BLaER1 treated with 17β-estradiol and CSF1 and Interleukin-3, amounts not matched to agents 10 nM and 100 nM (cell line): ENCODE data around the gene PARD3.

Experiments
- H3K27ac ChIP-seq, 11 experiments: shearing (Covaris generic); formaldehyde crosslinking; 2 replicates each; pipeline ENCODE4 v1.8.1; 2022
- H3K27me3 ChIP-seq, 11 experiments: shearing (Covaris generic); formaldehyde crosslinking; 2 replicates each; pipeline ENCODE4 v1.8.1; 2022
- H3K36me3 ChIP-seq, 11 experiments: shearing (Covaris generic); formaldehyde crosslinking; 2 replicates each; pipeline ENCODE4 v1.8.1; 2022
- H3K4me1 ChIP-seq, 10 experiments: shearing (Covaris generic); formaldehyde crosslinking; 2 replicates each; pipeline ENCODE4 v1.8.1; 2022
- H3K4me2 ChIP-seq, 11 experiments: shearing (Covaris generic); formaldehyde crosslinking; 2 replicates each; pipeline ENCODE4 v1.8.1; 2022
- H3K4me3 ChIP-seq, 10 experiments: shearing (Covaris generic); formaldehyde crosslinking; 2 replicates each; pipeline ENCODE4 v1.8.1; 2022
- H3K9ac ChIP-seq, 11 experiments: shearing (Covaris generic); formaldehyde crosslinking; 2 replicates each; pipeline ENCODE4 v1.8.1; 2022
- H3K9me3 ChIP-seq, 11 experiments: shearing (Covaris generic); formaldehyde crosslinking; replicated peaks in 1 of 11; 2 replicates each; pipeline ENCODE4 v1.8.1; 2022
- H4K20me1 ChIP-seq, 11 experiments: shearing (Covaris generic); formaldehyde crosslinking; 2 replicates each; pipeline ENCODE4 v1.8.1; 2022
- Cebpa-rat ChIP-seq, 11 experiments: shearing (Covaris generic); IDR thresholded peaks; 2 replicates each; pipeline ENCODE4 v1.8.1; 2022

PARD3 gene

GRCh38 chr10:34613491-34613890 is 201.6 kb downstream of the PARD3 start:
- Histone ChIP-seq H3K4me2 (no peak overlapping the region), H3K4me3 (no peak overlapping the region)

GRCh38 chr10:34612938-34613337 is 202.2 kb downstream of the PARD3 start:
- H4K20me1 ChIP-seq: peaks cover 0 to 2% (median 0%) of the 10 kb centered on the region in 11 experiments; a peak in 1 of 22 replicates
- no peaks in the 10 kb centered on the region for H3K36me3 ChIP-seq
- no peak overlapping the region for H3K4me3 ChIP-seq
- H3K4me1 ChIP-seq: peaks cover 0 to 5% (median 0%) of the 10 kb centered on the region in 10 experiments; a peak in 1 of 20 replicates
- no peak overlapping the region for H3K4me2 ChIP-seq
- H3K27me3 ChIP-seq: no peaks in the 10 kb centered on the region
- H3K9ac ChIP-seq: no peak overlapping the region
- H3K27ac ChIP-seq: no peak overlapping the region
- no peak for TF ChIP-seq Cebpa-rat (IDR thresholded peaks at IDR 0.05)
- H3K9me3 ChIP-seq: peaks cover 0 to 5% (median 0%) of the 10 kb centered on the region in 11 experiments; a peak in 1 of 22 replicates

More at GRCh38 chr10:34613491-34613890, 201.6 kb downstream of the PARD3 start:
- no peak overlapping the region for H3K27ac ChIP-seq
- no peaks in the 10 kb centered on the region for H4K20me1 ChIP-seq
- peaks cover 0 to 5% (median 0%) of the 10 kb centered on the region in 10 experiments; a peak in 1 of 20 replicates for H3K4me1 ChIP-seq
- no peak for TF ChIP-seq Cebpa-rat (IDR thresholded peaks at IDR 0.05)
- H3K36me3 ChIP-seq: no peaks in the 10 kb centered on the region
- peaks cover 0 to 5% (median 0%) of the 10 kb centered on the region in 11 experiments; a peak in 1 of 22 replicates for H3K9me3 ChIP-seq
- H3K27me3 ChIP-seq: no peaks in the 10 kb centered on the region
- no peak overlapping the region for H3K9ac ChIP-seq

- no peak for TF ChIP-seq Cebpa-rat (IDR thresholded peaks at IDR 0.05)
- Histone ChIP-seq H3K9ac (no peak overlapping the region), H3K36me3 (no peaks in the 10 kb centered on the region), H3K4me1 (peaks cover 0 to 5% (median 0%) of the 10 kb centered on the region in 10 experiments; a peak in 1 of 20 replicates), H3K27me3 (no peaks in the 10 kb centered on the region), H3K4me2 (no peak overlapping the region), H3K9me3 (peaks cover 0 to 5% (median 0%) of the 10 kb centered on the region in 11 experiments; a peak in 1 of 22 replicates), H3K4me3 (no peak overlapping the region), H3K27ac (no peak overlapping the region), H4K20me1 (peaks cover 0 to 7% (median 0%) of the 10 kb centered on the region in 11 experiments; a peak in 1 of 22 replicates)
These were observed 202.7 kb downstream of the PARD3 start for GRCh38 chr10:34612446-34612845.

GRCh38 chr10:34609287-34609940 is 205.7 kb downstream of the PARD3 start:
- Histone ChIP-seq H3K9ac (no peak overlapping the region), H3K27me3 (no peaks in the 10 kb centered on the region), H3K4me3 (no peak overlapping the region), H3K36me3 (no peaks in the 10 kb centered on the region), H3K27ac (no peak overlapping the region), H3K4me1 (peaks cover 0 to 5% (median 0%) of the 10 kb centered on the region in 10 experiments; a peak in 1 of 20 replicates), H3K9me3 (no peaks in the 10 kb centered on the region), H3K4me2 (no peak overlapping the region), H4K20me1 (peaks cover 0 to 12% (median 0%) of the 10 kb centered on the region in 11 experiments; a peak in 1 of 22 replicates)
- no peak for TF ChIP-seq Cebpa-rat (IDR thresholded peaks at IDR 0.05)

DNA sequence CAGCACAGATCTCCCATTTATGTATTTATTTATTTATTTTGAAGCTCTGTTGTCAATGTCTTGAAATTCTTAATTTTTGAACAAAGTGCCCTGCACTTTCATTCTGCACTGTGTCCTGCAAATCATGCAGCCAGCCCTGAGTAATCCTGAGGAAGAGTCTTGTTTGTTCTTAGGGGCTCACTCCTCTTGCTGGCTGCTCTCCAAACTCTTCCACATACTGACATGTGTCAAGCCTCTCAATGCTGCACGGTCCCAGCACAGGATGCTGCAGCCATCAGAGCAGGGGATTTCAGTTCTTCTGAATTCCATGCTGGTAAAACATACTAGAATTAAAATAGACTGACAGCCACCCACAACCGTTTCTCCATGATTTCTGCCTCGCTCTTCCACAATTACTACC is 207.2 kb downstream of the PARD3 start:
- no peak overlapping the region for H3K4me3 ChIP-seq
- TF ChIP-seq Cebpa-rat (IDR thresholded peaks at IDR 0.05): no peak
- H3K9me3 ChIP-seq: no peaks in the 10 kb centered on the region
- H3K27me3 ChIP-seq: no peaks in the 10 kb centered on the region
- H4K20me1 ChIP-seq: peaks cover 0 to 12% (median 0%) of the 10 kb centered on the region in 11 experiments; a peak in 1 of 22 replicates
- H3K27ac ChIP-seq: no peak overlapping the region
- H3K36me3 ChIP-seq: no peaks in the 10 kb centered on the region
- H3K4me2 ChIP-seq: no peak overlapping the region
- no peak overlapping the region for H3K9ac ChIP-seq
- no peaks in the 10 kb centered on the region for H3K4me1 ChIP-seq

GRCh38 chr10:34606890-34607289 is 208.2 kb downstream of the PARD3 start:
- Histone ChIP-seq H4K20me1 (peaks cover 0 to 12% (median 0%) of the 10 kb centered on the region in 11 experiments; a peak in 1 of 22 replicates), H3K9me3 (no peaks in the 10 kb centered on the region), H3K27me3 (no peaks in the 10 kb centered on the region), H3K9ac (no peak overlapping the region), H3K4me3 (no peak overlapping the region), H3K4me2 (no peak overlapping the region), H3K4me1 (no peaks in the 10 kb centered on the region), H3K27ac (no peak overlapping the region), H3K36me3 (no peaks in the 10 kb centered on the region)
- no peak for TF ChIP-seq Cebpa-rat (IDR thresholded peaks at IDR 0.05)

DNA sequence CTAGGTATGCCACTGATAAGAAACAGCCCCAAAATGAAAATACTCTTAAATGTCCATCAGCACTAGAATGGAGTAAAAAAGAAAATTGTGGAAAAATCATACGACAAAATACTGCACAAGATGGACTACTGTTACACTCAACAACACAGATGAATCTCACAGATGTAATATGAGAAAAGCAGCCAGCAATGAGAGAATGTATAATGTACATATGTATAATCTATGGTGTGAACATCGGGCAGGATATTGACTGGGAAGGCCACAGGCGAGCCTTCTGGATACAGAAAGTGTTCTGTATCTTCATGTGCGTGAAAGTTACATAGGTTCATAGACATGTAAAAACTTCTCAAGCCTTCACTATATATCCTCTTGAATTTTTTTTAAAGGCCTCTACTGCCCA is 212.6 kb downstream of the PARD3 start:
- Histone ChIP-seq H3K4me3 (no peak overlapping the region), H3K9ac (no peak overlapping the region), H3K4me2 (no peak overlapping the region), H3K27ac (no peak overlapping the region), H3K36me3 (no peaks in the 10 kb centered on the region), H4K20me1 (peaks cover 0 to 11% (median 0%) of the 10 kb centered on the region in 11 experiments; a peak in 1 of 22 replicates), H3K4me1 (no peaks in the 10 kb centered on the region), H3K27me3 (no peaks in the 10 kb centered on the region), H3K9me3 (no peaks in the 10 kb centered on the region)
- no peak for TF ChIP-seq Cebpa-rat (IDR thresholded peaks at IDR 0.05)

GRCh38 chr10:34601691-34602090 is 213.4 kb downstream of the PARD3 start:
- 0 out of 20 replicates have a peak, but pooled peaks cover 0 to 3% (median 0%) of the 10 kb centered on the region in 10 experiments for H3K4me1 ChIP-seq
- no peaks in the 10 kb centered on the region for H3K9me3 ChIP-seq
- no peak overlapping the region for H3K4me3 ChIP-seq
- peaks cover 0 to 5% (median 0%) of the 10 kb centered on the region in 11 experiments; a peak in 1 of 22 replicates for H4K20me1 ChIP-seq
- H3K36me3 ChIP-seq: no peaks in the 10 kb centered on the region
- H3K27me3 ChIP-seq: no peaks in the 10 kb centered on the region
- no peak overlapping the region for H3K27ac ChIP-seq
- TF ChIP-seq Cebpa-rat (IDR thresholded peaks at IDR 0.05): no peak
- H3K4me2 ChIP-seq: no peak overlapping the region
- no peak overlapping the region for H3K9ac ChIP-seq

GRCh38 chr10:34599026-34599795 is 215.9 kb downstream of the PARD3 start:
- no peak overlapping the region for H3K27ac ChIP-seq
- no peak overlapping the region for H3K9ac ChIP-seq
- no peak overlapping the region for H3K4me2 ChIP-seq
- TF ChIP-seq Cebpa-rat (IDR thresholded peaks at IDR 0.05): no peak
- no peak overlapping the region for H3K4me3 ChIP-seq
- peaks cover 0 to 5% (median 0%) of the 10 kb centered on the region in 11 experiments; a peak in 2 of 22 replicates for H4K20me1 ChIP-seq
- no peaks in the 10 kb centered on the region for H3K36me3 ChIP-seq
- H3K9me3 ChIP-seq: no peaks in the 10 kb centered on the region
- peaks cover 0 to 11% (median 0%) of the 10 kb centered on the region in 10 experiments; a peak in 2 of 20 replicates for H3K4me1 ChIP-seq
- no peaks in the 10 kb centered on the region for H3K27me3 ChIP-seq
